CD4-positive, CD25-positive, alpha-beta regulatory T cell (primary cell): Measurements from ENCODE around the gene PTHLH. TPM values are rescaled to one million over a fixed set of nuclear protein-coding genes. Genes with fewer than 3 reads are reported as not detected.

Experiments
- ATAC-seq, 2 donors: fragments of 150-1000 bp; cut with Tn5 transposase; one replicate each; pipeline ENCODE4 v1.10.0; 2021; ENCODE audit warnings: low read depth in 2 of 2, moderate number of reproducible peaks in 2 of 2, moderate library complexity in 1 of 2
- DNase-seq, 3 donors: peaks; one replicate each; pipeline versions ENCODE4 v3.0.0 to v3.0.0-alpha.2; 2012 to 2022; ENCODE audit warnings: mixed read lengths in 1 of 3
- H3K27ac ChIP-seq: one replicate; pipeline ENCODE4 v1.7.0; 2013; ENCODE audit warnings: mild to moderate bottlenecking, low read length; ENCODE audit not compliant: insufficient read depth, poor library complexity, severe bottlenecking
- H3K27me3 ChIP-seq: one replicate; pipeline ENCODE4 v1.7.0; 2013; ENCODE audit warnings: low read length; ENCODE audit not compliant: control insufficient read depth, insufficient read depth
- H3K36me3 ChIP-seq: one replicate; pipeline ENCODE4 v1.7.0; 2013; ENCODE audit warnings: mild to moderate bottlenecking, low read length, moderate library complexity; ENCODE audit not compliant: control insufficient read depth, insufficient read depth
- H3K4me1 ChIP-seq: 2 replicates; pipeline ENCODE4 v1.7.0; 2013; ENCODE audit warnings: mild to moderate bottlenecking, low read length; ENCODE audit not compliant: insufficient read depth, control insufficient read depth, poor library complexity, severe bottlenecking
- H3K4me3 ChIP-seq: one replicate; pipeline ENCODE4 v1.7.0; 2013; ENCODE audit warnings: low read depth, mild to moderate bottlenecking, low read length, moderate library complexity
- H3K9me3 ChIP-seq, 2 experiments: 1 replicate in 1 of 2; 2 replicates in 1 of 2; pipeline ENCODE4 v1.7.0; 2013; ENCODE audit warnings: low read length in 2 of 2, mild to moderate bottlenecking in 1 of 2, moderate library complexity in 1 of 2; ENCODE audit not compliant: control insufficient read depth in 2 of 2
- H3K27ac Mint-ChIP-seq, 3 donors: one replicate each; pipeline ENCODE4 v1.8.0; 2020 to 2022; ENCODE audit warnings: mild to moderate bottlenecking in 3 of 3, mixed read lengths in 3 of 3, moderate library complexity in 2 of 3
- H3K27me3 Mint-ChIP-seq: one replicate; pipeline ENCODE4 v1.8.0; 2022; ENCODE audit warnings: mild to moderate bottlenecking, mixed read lengths
- H3K36me3 Mint-ChIP-seq: one replicate; pipeline ENCODE4 v1.8.0; 2020; ENCODE audit warnings: mixed read lengths
- H3K4me1 Mint-ChIP-seq, 4 donors: one replicate each; pipeline ENCODE4 v1.8.0; 2020 to 2022; ENCODE audit warnings: mixed read lengths in 4 of 4, mild to moderate bottlenecking in 1 of 4
- H3K4me3 Mint-ChIP-seq, 4 donors: one replicate each; pipeline ENCODE4 v1.8.0; 2020 to 2022; ENCODE audit warnings: mild to moderate bottlenecking in 4 of 4, mixed read lengths in 4 of 4, moderate library complexity in 3 of 4
- H3K9me3 Mint-ChIP-seq, 7 donors: one replicate each; pipeline ENCODE4 v1.8.0; 2020 to 2022; ENCODE audit warnings: mixed read lengths in 7 of 7, mild to moderate bottlenecking in 3 of 7, moderate library complexity in 2 of 7
- polyA plus RNA-seq, 4 donors: library from polyadenylated mRNA; unstranded; fragments of 300-500 nt; fragmentation: Illumina TruSeq; gene quantifications; one replicate each; pipeline ENCODE4 v1.2.3, GENCODE V29; 2021
- total RNA-seq: library from RNA; stranded (reverse); gene quantifications from one replicate; pipeline ENCODE4 v1.2.3, GENCODE V29; 2022

The PTHLH gene
- total and polyA plus RNA-seq, 5 donors from 2014 or later: 0.15 TPM; not detected in 4

DNA sequence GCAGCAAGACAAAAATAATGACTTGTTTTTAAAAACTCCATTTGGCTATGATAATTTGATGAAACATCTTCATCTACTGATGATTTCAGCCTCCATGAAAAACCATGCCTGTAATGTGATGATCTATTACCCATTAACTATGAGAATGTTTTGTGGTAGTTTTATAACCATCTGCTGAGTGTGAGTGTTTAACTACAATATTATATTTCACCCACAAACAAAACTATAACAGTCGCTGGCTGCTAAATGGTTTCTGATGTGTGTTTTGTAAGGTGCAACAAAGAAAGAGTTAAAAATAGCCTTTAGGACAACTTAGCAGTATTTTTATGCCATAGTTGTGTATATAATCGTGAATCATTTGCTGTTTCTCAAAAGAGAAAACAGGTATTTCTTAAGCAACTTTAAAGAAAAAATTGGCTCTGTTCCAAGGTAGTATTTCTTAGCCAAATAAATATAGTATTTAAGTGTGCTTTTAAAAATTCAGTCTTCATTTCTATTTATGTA lies 4.9 kb downstream of the PTHLH start:
- H3K27me3 ChIP-seq: peaks cover 42% of the 10 kb centered on the region
- H3K36me3 Mint-ChIP-seq: no peaks in the 10 kb centered on the region
- H3K27me3 Mint-ChIP-seq: peaks cover 68% of the 10 kb centered on the region
- H3K9me3 Mint-ChIP-seq: peaks cover 0 to 3% (median 0%) of the 10 kb centered on the region in 7 donors
- DNase-seq (no peak), ATAC-seq (no peak)
- no peaks in the 10 kb centered on the region for H3K9me3 ChIP-seq
- no peak overlapping the region for H3K27ac Mint-ChIP-seq
- no peak overlapping the region for H3K4me3 ChIP-seq
- H3K36me3 ChIP-seq: no peaks in the 10 kb centered on the region
- no peak overlapping the region for H3K27ac ChIP-seq
- H3K4me3 Mint-ChIP-seq: peak overlapping the region in 2 of 4 donors; percentile 10 to 19
- H3K4me1 ChIP-seq: peaks cover 25% of the 10 kb centered on the region
- peaks cover 6 to 27% (median 19%) of the 10 kb centered on the region in 4 donors for H3K4me1 Mint-ChIP-seq

DNA sequence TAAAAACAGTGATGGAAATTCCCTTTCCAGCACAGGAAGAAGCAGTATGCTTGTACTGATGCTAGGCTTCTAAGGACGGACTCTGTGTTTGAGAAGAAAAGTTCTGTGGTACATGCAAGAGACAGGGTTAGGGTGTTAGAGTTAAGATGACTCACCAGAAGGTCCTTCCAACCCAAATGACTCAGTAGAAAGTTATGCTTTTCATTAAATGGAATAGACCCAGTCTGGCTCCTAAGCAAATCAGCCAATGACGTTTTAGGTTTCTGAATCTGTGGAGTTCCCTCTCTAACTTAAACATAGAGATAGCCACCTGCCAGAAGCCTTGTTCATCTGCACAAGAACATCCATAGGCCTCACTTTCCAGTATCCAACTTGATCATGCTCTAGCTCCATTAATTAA lies 5.7 kb downstream of the PTHLH start:
- peaks cover 42% of the 10 kb centered on the region for H3K27me3 ChIP-seq
- Mint-ChIP-seq H3K27me3 (peaks cover 62% of the 10 kb centered on the region), H3K9me3 (peaks cover 0 to 3% (median 0%) of the 10 kb centered on the region in 7 donors), H3K27ac (no peak overlapping the region), H3K36me3 (no peaks in the 10 kb centered on the region), H3K4me1 (peaks cover 6 to 27% (median 19%) of the 10 kb centered on the region in 4 donors), H3K4me3 (no peak overlapping the region)
- peaks cover 25% of the 10 kb centered on the region for H3K4me1 ChIP-seq
- no peak for DNase-seq
- no peaks in the 10 kb centered on the region for H3K36me3 ChIP-seq
- H3K27ac ChIP-seq: no peak overlapping the region
- ATAC-seq: no peak
- H3K9me3 ChIP-seq: no peaks in the 10 kb centered on the region
- no peak overlapping the region for H3K4me3 ChIP-seq

DNA sequence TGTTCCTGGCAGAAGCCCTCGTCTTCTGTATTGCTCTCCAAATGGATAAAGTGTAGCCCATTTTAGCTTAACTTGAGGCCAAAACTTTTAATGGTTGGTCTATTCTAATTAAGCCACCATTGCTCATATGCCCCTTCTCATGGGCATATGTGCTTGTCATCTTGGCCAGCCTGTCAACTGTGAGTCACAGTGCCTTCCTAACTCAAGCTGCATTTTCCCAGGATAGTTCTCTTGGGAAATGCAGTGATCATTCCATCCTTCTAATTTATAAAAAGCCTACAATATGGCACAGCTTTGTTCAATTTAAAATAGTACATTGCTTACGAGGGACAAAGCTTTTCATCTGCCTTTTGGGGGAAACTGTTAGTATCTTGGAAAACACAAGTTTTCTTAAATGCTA lies 6.6 kb downstream of the PTHLH start:
- no peak overlapping the region for H3K27ac Mint-ChIP-seq
- peak overlapping the region in 1 of 4 donors; percentile 27 for H3K4me3 Mint-ChIP-seq
- no peak overlapping the region for H3K27ac ChIP-seq

DNA sequence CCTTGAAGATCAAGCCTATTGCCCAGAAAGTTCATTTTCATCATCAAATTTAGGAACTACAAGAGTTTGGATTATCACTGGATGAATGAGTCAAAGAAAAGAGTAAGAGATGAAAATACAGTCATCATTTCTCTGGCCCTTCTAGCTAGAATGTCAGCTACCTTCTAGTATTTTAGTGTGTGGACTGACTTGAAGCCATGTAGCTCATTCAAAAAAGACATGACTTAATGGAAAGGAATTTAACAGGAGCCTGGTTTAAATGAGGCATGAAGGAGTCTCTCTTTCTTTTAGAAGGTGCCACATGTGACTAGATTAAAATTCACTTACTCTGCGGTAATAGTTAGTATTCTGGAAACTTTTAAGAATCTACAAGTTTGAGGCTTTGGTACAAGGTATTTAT lies 7.1 kb downstream of the PTHLH start:
- Histone ChIP-seq H3K36me3 (no peaks in the 10 kb centered on the region), H3K27me3 (peaks cover 34% of the 10 kb centered on the region), H3K4me1 (peaks cover 17% of the 10 kb centered on the region), H3K9me3 (no peaks in the 10 kb centered on the region), H3K4me3 (no peak overlapping the region), H3K27ac (no peak overlapping the region)
- ATAC-seq (no peak), DNase-seq (no peak)
- H3K27me3 Mint-ChIP-seq: peaks cover 49% of the 10 kb centered on the region
- peaks cover 0 to 3% (median 0%) of the 10 kb centered on the region in 7 donors for H3K9me3 Mint-ChIP-seq
- peaks cover 6 to 21% (median 13%) of the 10 kb centered on the region in 4 donors for H3K4me1 Mint-ChIP-seq
- H3K4me3 Mint-ChIP-seq: no peak overlapping the region
- H3K36me3 Mint-ChIP-seq: no peaks in the 10 kb centered on the region
- H3K27ac Mint-ChIP-seq: no peak overlapping the region

More for the DNA sequence above, 6.6 kb downstream of the PTHLH start:
- Mint-ChIP-seq H3K4me1 (peaks cover 6 to 24% (median 15%) of the 10 kb centered on the region in 4 donors), H3K27me3 (peaks cover 53% of the 10 kb centered on the region), H3K9me3 (peaks cover 0 to 3% (median 0%) of the 10 kb centered on the region in 7 donors), H3K36me3 (no peaks in the 10 kb centered on the region)
- H3K4me3 ChIP-seq: no peak overlapping the region
- H3K9me3 ChIP-seq: no peaks in the 10 kb centered on the region
- no peak for ATAC-seq
- H3K27me3 ChIP-seq: peaks cover 34% of the 10 kb centered on the region
- DNase-seq: no peak
- H3K36me3 ChIP-seq: no peaks in the 10 kb centered on the region
- peaks cover 22% of the 10 kb centered on the region for H3K4me1 ChIP-seq

DNA sequence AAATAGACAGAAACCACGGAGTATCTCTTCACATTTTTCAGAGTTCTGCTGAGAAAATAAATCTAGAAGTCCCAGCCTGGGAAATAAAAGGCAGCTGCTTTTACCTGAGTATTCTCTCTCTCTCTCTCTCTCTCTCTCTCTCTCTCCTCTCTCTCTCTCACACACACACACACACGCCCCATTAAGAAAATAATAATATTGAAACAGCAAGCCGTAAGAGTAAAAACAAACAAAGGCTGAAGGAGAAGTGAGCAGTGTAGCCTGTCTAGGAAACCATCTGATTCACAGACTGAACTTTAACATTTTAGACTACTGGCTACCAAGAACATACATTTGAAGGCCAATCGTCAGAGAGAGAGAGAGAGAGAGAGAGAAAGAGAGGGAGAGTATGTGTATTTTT lies 8.4 kb downstream of the PTHLH start:
- Histone ChIP-seq H3K36me3 (no peaks in the 10 kb centered on the region), H3K27me3 (peaks cover 29% of the 10 kb centered on the region), H3K27ac (no peak overlapping the region), H3K4me1 (peaks cover 5% of the 10 kb centered on the region), H3K9me3 (no peaks in the 10 kb centered on the region), H3K4me3 (no peak overlapping the region)
- Mint-ChIP-seq H3K4me1 (peaks cover 3 to 11% (median 6%) of the 10 kb centered on the region in 4 donors), H3K27me3 (peaks cover 38% of the 10 kb centered on the region), H3K36me3 (no peaks in the 10 kb centered on the region), H3K4me3 (peak overlapping the region in 1 of 4 donors; percentile 82), H3K27ac (no peak overlapping the region), H3K9me3 (peaks cover 0 to 3% (median 0%) of the 10 kb centered on the region in 7 donors)
- no peak for ATAC-seq
- no peak for DNase-seq

DNA sequence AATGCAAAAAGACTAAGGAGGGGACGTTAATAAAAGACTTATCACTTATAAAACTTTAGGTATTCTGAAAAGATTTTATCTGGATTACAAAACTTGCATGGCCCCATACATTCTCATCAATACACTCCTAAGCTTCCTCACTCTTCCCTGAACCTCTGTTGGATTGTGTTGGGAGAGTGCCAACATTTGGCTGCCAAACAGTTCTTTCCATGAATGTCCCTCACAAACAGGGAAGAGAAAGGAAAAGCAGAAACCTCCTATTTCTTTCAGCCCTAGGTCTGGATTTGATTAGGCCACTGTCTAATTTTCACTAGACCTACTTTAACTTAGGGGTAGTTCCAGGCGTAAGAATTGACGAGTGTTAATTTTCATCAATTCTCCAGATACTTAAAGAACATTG lies 11.7 kb downstream of the PTHLH start:
- no peak for DNase-seq
- no peak overlapping the region for H3K27ac ChIP-seq
- no peaks in the 10 kb centered on the region for H3K36me3 Mint-ChIP-seq
- no peak overlapping the region for H3K4me3 ChIP-seq
- no peaks in the 10 kb centered on the region for H3K4me1 Mint-ChIP-seq
- H3K4me3 Mint-ChIP-seq: no peak overlapping the region
- no peak overlapping the region for H3K27ac Mint-ChIP-seq
- peaks cover 0 to 3% (median 0%) of the 10 kb centered on the region in 7 donors for H3K9me3 Mint-ChIP-seq
- H3K27me3 Mint-ChIP-seq: peaks cover 13% of the 10 kb centered on the region
- H3K4me1 ChIP-seq: no peaks in the 10 kb centered on the region
- no peaks in the 10 kb centered on the region for H3K9me3 ChIP-seq
- H3K27me3 ChIP-seq: peaks cover 12% of the 10 kb centered on the region
- no peaks in the 10 kb centered on the region for H3K36me3 ChIP-seq
- no peak for ATAC-seq

DNA sequence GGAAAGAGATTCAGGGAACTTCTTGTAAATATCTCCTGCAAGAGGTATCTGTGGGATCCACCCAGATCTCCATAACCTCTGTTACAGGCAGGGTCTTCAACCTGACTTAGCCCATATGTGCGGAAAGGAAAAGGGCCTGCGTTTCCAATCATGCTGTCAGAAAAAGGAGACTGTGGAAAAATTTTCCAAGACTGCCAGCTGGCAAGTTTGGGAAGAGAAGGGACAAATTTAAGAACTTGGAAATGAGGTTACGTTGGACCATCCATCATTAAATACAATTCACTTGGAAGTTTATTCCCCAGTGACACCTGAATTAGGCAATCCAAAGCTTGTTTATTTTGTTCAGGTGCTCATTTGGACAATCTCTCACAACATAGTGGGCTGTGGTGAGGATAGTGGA lies 13.9 kb downstream of the PTHLH start:
- H3K4me3 ChIP-seq: no peak overlapping the region
- Mint-ChIP-seq H3K4me1 (no peaks in the 10 kb centered on the region), H3K9me3 (peaks cover 0 to 3% (median 0%) of the 10 kb centered on the region in 7 donors), H3K36me3 (no peaks in the 10 kb centered on the region), H3K27ac (no peak overlapping the region), H3K4me3 (no peak overlapping the region), H3K27me3 (peaks cover 5% of the 10 kb centered on the region)
- H3K36me3 ChIP-seq: no peaks in the 10 kb centered on the region
- H3K27ac ChIP-seq: no peak overlapping the region
- no peaks in the 10 kb centered on the region for H3K4me1 ChIP-seq
- peaks cover 12% of the 10 kb centered on the region for H3K27me3 ChIP-seq
- DNase-seq (no peak), ATAC-seq (no peak)
- no peaks in the 10 kb centered on the region for H3K9me3 ChIP-seq

DNA sequence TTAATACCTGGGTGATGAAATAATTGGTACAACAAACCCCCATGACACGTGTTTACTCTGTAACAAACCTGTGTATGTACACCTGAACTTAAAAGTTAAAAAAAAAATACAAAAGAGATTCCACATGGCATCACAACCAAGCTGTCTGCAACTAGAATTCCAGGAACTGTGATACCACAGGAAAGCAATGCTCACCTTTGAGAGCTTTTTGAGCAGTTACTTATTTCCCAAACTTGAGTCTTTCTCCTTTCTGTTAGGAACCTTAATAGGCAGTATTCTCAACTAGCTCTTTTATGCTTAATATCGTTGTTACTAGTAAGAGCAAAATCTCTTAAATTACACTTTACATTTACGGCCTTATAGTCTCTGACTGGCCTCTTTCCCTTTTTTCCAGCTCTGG lies 15.2 kb downstream of the PTHLH start:
- Mint-ChIP-seq H3K4me1 (no peaks in the 10 kb centered on the region), H3K27me3 (peaks cover 5% of the 10 kb centered on the region), H3K9me3 (no peaks in the 10 kb centered on the region), H3K36me3 (no peaks in the 10 kb centered on the region), H3K4me3 (peak overlapping the region in 1 of 4 donors; percentile 74), H3K27ac (no peak overlapping the region)
- Histone ChIP-seq H3K9me3 (no peaks in the 10 kb centered on the region), H3K4me3 (no peak overlapping the region), H3K27ac (no peak overlapping the region), H3K36me3 (no peaks in the 10 kb centered on the region), H3K27me3 (peaks cover 9% of the 10 kb centered on the region), H3K4me1 (no peaks in the 10 kb centered on the region)
- no peak for ATAC-seq
- DNase-seq: no peak
